Natural killer cell (primary cell): ENCODE data around the gene GGA3. TPM values are rescaled to one million over a fixed set of nuclear protein-coding genes. Genes with fewer than 3 reads are reported as not detected.
A peak's percentile ranks its signal among the peaks of the same experiment; 100 is the strongest.
"Not testable (repeated sequence)": the region's sequence is repeated elsewhere in the genome, so short reads cannot be mapped to it uniquely, and the experiment has no call there.

Experiments used
- ATAC-seq, 3 donors: fragments of 150-1000 bp in 2 of 3; fragments of 200-7000 bp in 1 of 3; cut with Tn5 transposase; 1 replicate in 1 of 3; 2 replicates in 2 of 3; pipeline ENCODE4 v1.10.0; 2021; ENCODE audit warnings: mild to moderate bottlenecking in 2 of 3, moderate library complexity in 2 of 3
- DNase-seq, 2 donors: peaks; one replicate each; pipeline versions ENCODE4 v3.0.0 to v3.0.0-alpha.2; 2013 to 2021; ENCODE audit warnings: mixed read lengths in 1 of 2
- H3K27ac ChIP-seq: one replicate; pipeline ENCODE4 v1.5.1; 2013; ENCODE audit warnings: mild to moderate bottlenecking, low read length
- H3K27me3 ChIP-seq: one replicate; pipeline ENCODE4 v1.6.1; 2013; ENCODE audit warnings: low read length; ENCODE audit not compliant: control insufficient read depth, insufficient read depth
- H3K36me3 ChIP-seq: one replicate; pipeline ENCODE4 v1.6.1; 2013; ENCODE audit warnings: low read length; ENCODE audit not compliant: control insufficient read depth, insufficient read depth
- H3K4me1 ChIP-seq: one replicate; pipeline ENCODE4 v1.6.1; 2013; ENCODE audit warnings: low read length; ENCODE audit not compliant: control insufficient read depth, insufficient read depth
- H3K4me3 ChIP-seq: one replicate; pipeline ENCODE4 v1.5.1; 2013; ENCODE audit warnings: low read length
- H3K9me3 ChIP-seq: one replicate; pipeline ENCODE4 v1.6.1; 2013; ENCODE audit warnings: low read length; ENCODE audit not compliant: control insufficient read depth, insufficient read depth
- H3K27ac Mint-ChIP-seq, 2 donors: one replicate each; pipeline ENCODE4 v1.8.0; 2022; ENCODE audit warnings: mild to moderate bottlenecking in 2 of 2, mixed read lengths in 2 of 2, moderate library complexity in 1 of 2
- H3K27me3 Mint-ChIP-seq, 2 donors: one replicate each; pipeline ENCODE4 v1.8.0; 2022; ENCODE audit warnings: low read depth in 2 of 2, mixed read lengths in 2 of 2
- H3K36me3 Mint-ChIP-seq: one replicate; pipeline ENCODE4 v1.8.0; 2022; ENCODE audit warnings: mixed read lengths
- H3K4me1 Mint-ChIP-seq, 2 donors: one replicate each; pipeline ENCODE4 v1.8.0; 2022; ENCODE audit warnings: mixed read lengths in 2 of 2
- H3K4me3 Mint-ChIP-seq: one replicate; pipeline ENCODE4 v1.8.0; 2022; ENCODE audit warnings: mild to moderate bottlenecking, moderate library complexity, mixed read lengths
- H3K9me3 Mint-ChIP-seq, 2 donors: one replicate each; pipeline ENCODE4 v1.8.0; 2022; ENCODE audit warnings: mixed read lengths in 2 of 2
- WGBS: methylation state at CpG from one replicate; pipeline ENCODE4 v1.1.7; 2013; ENCODE audit warnings: missing lambda C conversion rate; ENCODE audit not compliant: insufficient coverage; 5-methylcytosine and 5-hydroxymethylcytosine counted together
- intact Hi-C: fragments of 100-400 bp; cut with micrococcal nuclease; formaldehyde crosslinking; loops from one replicate; pipeline ENCODE4 v1.14.2; 2022
- total RNA-seq, 4 donors: library from RNA; stranded (reverse); fragments of 120-200 nt in 1 of 4; gene quantifications; one replicate each; pipeline versions ENCODE4 v1.2.3 to v1.2.4, GENCODE V29; 2013 to 2022
- TF ChIP-seq, protein P1 (sequence below): fragments of 200-600 bp; IDR thresholded peaks from one replicate; pipeline ENCODE4 v1.8.0; 2022; ENCODE audit warnings: antibody characterized with exemption

The GGA3 gene
- total RNA-seq, 3 donors from 2014 or later (not counting 1 experiment from before 2014, with no cell fraction given): 78.1 to 97.3 (median 94.0) TPM

DNA sequence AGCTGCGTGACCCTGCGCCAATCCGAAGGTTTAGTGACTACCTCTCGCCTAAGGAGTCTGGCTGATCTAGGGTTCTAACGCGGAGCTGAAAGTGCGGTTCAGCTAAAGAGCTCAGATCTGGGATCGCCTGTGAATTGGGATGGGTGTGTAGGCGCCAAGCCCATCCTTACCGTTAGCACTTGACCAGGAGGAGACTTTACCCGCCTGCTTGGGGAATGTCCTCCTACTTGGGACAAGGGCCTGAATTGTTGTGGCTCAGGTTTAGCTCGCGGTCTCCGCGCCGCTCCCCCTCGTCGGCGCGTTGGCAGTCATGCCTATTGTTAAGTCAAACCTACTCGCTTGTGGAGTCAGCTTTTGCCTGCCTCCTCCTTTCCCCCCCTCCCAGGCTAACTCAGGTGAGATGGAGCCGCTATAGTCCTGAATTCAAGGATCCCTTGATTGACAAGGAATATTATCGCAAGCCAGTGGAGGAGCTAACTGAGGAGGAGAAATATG, 753 bp upstream of the GGA3 start:
- Mint-ChIP-seq H3K27me3 (no peaks in the 10 kb centered on the region), H3K4me3 (peak overlapping the region; percentile 97), H3K36me3 (no peaks in the 10 kb centered on the region), H3K4me1 (peaks cover 45 to 53% of the 10 kb centered on the region in 2 donors), H3K9me3 (no peaks in the 10 kb centered on the region), H3K27ac (peak overlapping the region; percentile 99 to 100)
- Histone ChIP-seq H3K4me1 (peaks cover 23% of the 10 kb centered on the region), H3K9me3 (no peaks in the 10 kb centered on the region), H3K27me3 (no peaks in the 10 kb centered on the region), H3K4me3 (peak overlapping the region; percentile 80), H3K27ac (peak overlapping the region; percentile 97), H3K36me3 (peaks cover 24% of the 10 kb centered on the region)
- 2% methylated on average over 23 of the region's 23 CpGs for WGBS
- ATAC-seq (no peak), DNase-seq (no peak)
- TF ChIP-seq, protein P1, sequence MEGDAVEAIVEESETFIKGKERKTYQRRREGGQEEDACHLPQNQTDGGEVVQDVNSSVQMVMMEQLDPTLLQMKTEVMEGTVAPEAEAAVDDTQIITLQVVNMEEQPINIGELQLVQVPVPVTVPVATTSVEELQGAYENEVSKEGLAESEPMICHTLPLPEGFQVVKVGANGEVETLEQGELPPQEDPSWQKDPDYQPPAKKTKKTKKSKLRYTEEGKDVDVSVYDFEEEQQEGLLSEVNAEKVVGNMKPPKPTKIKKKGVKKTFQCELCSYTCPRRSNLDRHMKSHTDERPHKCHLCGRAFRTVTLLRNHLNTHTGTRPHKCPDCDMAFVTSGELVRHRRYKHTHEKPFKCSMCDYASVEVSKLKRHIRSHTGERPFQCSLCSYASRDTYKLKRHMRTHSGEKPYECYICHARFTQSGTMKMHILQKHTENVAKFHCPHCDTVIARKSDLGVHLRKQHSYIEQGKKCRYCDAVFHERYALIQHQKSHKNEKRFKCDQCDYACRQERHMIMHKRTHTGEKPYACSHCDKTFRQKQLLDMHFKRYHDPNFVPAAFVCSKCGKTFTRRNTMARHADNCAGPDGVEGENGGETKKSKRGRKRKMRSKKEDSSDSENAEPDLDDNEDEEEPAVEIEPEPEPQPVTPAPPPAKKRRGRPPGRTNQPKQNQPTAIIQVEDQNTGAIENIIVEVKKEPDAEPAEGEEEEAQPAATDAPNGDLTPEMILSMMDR: no peak
- intact Hi-C loops: no loop called here

DNA sequence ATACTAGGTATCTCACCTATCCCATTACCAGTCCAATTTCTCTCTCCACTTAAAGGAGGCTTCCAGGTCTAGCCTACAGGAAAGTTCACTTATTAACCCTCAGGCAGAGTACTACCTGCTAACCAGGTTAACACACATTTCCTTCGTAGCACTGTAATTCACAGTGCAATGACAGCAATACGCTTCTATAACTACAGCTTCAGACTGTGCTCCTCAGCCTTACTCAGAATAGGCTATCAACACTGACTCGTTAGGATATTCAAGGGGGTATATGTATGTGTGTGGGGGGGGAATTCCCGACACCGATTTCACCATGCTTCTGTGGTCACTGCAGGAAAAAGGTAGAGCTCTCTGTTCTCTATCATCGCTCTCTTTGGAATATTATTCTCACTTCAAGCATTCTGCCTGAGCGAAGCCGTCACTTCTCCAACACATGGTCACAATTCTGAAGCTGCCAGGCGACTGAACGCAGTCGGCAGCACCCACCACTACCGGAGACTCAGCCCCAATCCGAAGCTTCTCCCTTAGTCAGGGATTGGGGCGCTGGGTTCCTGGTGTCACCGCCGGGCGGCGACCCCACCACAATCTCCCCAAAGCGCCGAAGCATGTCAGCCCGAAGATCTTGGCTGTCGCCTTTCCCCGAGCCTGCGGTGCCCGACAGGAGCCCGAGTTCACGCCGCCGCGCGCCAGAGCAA, 618 bp downstream of the GGA3 start:
- Histone ChIP-seq H3K4me3 (peak overlapping the region; percentile 80), H3K9me3 (no peaks in the 10 kb centered on the region), H3K27me3 (no peaks in the 10 kb centered on the region), H3K27ac (peak overlapping the region; percentile 97), H3K4me1 (peaks cover 23% of the 10 kb centered on the region), H3K36me3 (peaks cover 10% of the 10 kb centered on the region)
- Mint-ChIP-seq H3K27me3 (no peaks in the 10 kb centered on the region), H3K4me3 (peak overlapping the region; percentile 97), H3K4me1 (peaks cover 59 to 66% of the 10 kb centered on the region in 2 donors), H3K36me3 (no peaks in the 10 kb centered on the region), H3K9me3 (no peaks in the 10 kb centered on the region), H3K27ac (peak overlapping the region; percentile 99 to 100)
- peak in 1 of 2 donors; percentile 77 for DNase-seq
- peak; percentile 17 to 43 (median 24) for ATAC-seq
- intact Hi-C loops: loop anchor here (1.0 kb wide), 3 partner anchors 10 to 77 kb away; partner anchors contain the start of gene SLC25A19
- TF ChIP-seq, protein P1: peak; percentile 12
- 2% methylated on average over 30 of the region's 31 CpGs for WGBS

DNA sequence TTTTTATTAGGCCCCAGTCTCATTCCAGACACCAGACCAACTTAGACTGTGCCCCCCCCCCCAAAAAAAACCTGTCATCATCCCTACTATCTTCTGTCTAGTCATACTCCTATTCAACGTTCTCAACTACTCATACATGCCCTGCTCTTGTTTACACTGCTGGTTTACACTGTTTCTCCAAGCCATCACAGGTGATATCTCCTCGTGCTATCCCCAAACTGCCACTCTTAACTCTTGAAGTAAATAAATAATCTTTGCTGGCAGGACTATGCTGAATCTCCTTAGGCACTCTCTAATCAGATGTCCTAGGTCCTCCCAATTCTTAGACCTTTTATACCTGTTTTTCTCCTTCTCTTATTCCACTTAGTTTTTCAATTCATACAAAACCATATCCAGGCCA, 4.2 kb downstream of the GGA3 start:
- H3K4me3 ChIP-seq, H3K27me3 ChIP-seq, H3K4me3 Mint-ChIP-seq, H3K9me3 Mint-ChIP-seq, H3K36me3 Mint-ChIP-seq, H3K27me3 Mint-ChIP-seq, H3K9me3 ChIP-seq, H3K36me3 ChIP-seq, DNase-seq, H3K27ac ChIP-seq, intact Hi-C loops, ATAC-seq: not testable (repeated sequence)
- peaks cover 18% of the 10 kb centered on the region for H3K4me1 ChIP-seq
- 67% methylated on average over 2 of the region's 2 CpGs for WGBS
- peaks cover 84 to 98% of the 10 kb centered on the region in 2 donors for H3K4me1 Mint-ChIP-seq
- peak overlapping the region in 1 of 2 donors; percentile 44 for H3K27ac Mint-ChIP-seq

DNA sequence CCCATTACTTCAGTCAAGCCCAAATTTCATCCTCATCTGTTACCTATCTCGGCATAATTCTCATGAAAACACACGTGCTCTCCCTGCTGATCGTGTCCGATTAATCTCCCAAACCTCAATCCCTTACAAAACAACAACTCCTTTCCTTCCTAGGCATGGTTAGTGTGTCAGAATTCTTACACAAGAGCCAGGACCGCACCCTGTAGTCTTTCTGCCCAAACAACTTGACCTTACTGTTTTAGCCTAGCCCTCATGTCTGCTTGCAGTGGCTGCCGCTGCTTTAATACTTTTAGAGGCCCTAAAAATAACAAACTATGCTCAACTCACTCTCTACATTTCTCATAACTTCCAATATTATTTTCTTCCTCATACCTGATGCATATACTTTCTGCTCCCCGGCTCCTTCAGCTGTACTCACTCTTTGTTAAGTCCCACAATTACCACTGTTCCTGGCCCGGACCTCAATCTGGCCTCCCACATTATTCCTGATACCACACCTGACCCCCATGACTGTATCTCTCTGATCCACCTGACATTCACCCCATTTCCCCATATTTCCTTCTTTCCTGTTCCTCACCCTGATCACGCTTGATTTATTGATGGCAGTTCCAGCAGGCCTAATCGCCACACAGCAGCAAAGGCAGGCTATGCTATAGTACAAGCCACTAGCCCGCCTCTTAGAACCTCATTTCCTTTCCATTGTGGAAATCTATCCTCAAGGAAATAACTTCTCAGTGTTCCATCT, 5.3 kb downstream of the GGA3 start:
- ATAC-seq, H3K4me3 Mint-ChIP-seq, H3K27me3 ChIP-seq, H3K4me3 ChIP-seq, DNase-seq, H3K9me3 Mint-ChIP-seq, H3K36me3 Mint-ChIP-seq, H3K27me3 Mint-ChIP-seq, H3K9me3 ChIP-seq, H3K27ac ChIP-seq, intact Hi-C loops, H3K36me3 ChIP-seq: not testable (repeated sequence)
- Mint-ChIP-seq H3K27ac (peak overlapping the region in 1 of 2 donors; percentile 14), H3K4me1 (peaks cover 89 to 92% of the 10 kb centered on the region in 2 donors)
- peaks cover 23% of the 10 kb centered on the region for H3K4me1 ChIP-seq
- WGBS: 70% methylated on average over 4 of the region's 11 CpGs
